H1 (cell line): ENCODE results near the gene KRT80. TPM values are rescaled to one million over a fixed set of nuclear protein-coding genes. Genes with fewer than 3 reads are reported as not detected.

Experiments used
- CTCF ChIA-PET: fragments of 300-600 bp; sonication (Branson Sonifier 250); formaldehyde crosslinking; loops from one replicate; lab custom pipeline; 2021; ENCODE audit not compliant: partially characterized antibody; lab: Charles Lee
- POLR2A ChIA-PET: fragments of 300-600 bp; sonication (Branson Sonifier 250); formaldehyde crosslinking; loops from one replicate; lab custom pipeline; 2021; ENCODE audit warnings: inconsistent platforms; ENCODE audit not compliant: partially characterized antibody; lab: Charles Lee
- DNase-seq, 2 experiments: peaks; one replicate each; pipeline versions ENCODE4 v3.0.0 to v3.0.0-alpha.2; 2010 to 2022; ENCODE audit warnings: low spot score in 2 of 2, low read depth in 1 of 2, mixed read lengths in 1 of 2
- FAIRE-seq: peaks from 2 replicates; lab custom pipeline; 2011; peaks lifted over from hg19 to GRCh38; lab: Jason Lieb, UNC
- H2AFZ ChIP-seq: 2 replicates; pipeline ENCODE4 v1.8.1; 2012; ENCODE audit warnings: low read length, inconsistent platforms
- H2AK5ac ChIP-seq: 2 replicates; pipeline ENCODE4 v1.6.1; 2013; ENCODE audit warnings: low read depth, low read length
- H2BK120ac ChIP-seq: replicated peaks from 2 replicates; pipeline ENCODE3; 2013; ENCODE audit warnings: low read depth, low read length, inconsistent platforms
- H2BK12ac ChIP-seq: 2 replicates; pipeline ENCODE4 v1.6.1; 2013; ENCODE audit warnings: low read depth, low read length
- H2BK15ac ChIP-seq: 2 replicates; pipeline ENCODE4 v1.6.1; 2013; ENCODE audit warnings: low read length
- H2BK20ac ChIP-seq: 2 replicates; pipeline ENCODE4 v1.6.1; 2013; ENCODE audit warnings: low read length
- H2BK5ac ChIP-seq: 2 replicates; pipeline ENCODE4 v1.6.1; 2013; ENCODE audit warnings: low read depth, low read length
- H3K14ac ChIP-seq: 2 replicates; pipeline ENCODE4 v1.6.1; 2013; ENCODE audit warnings: inconsistent platforms; ENCODE audit not compliant: insufficient read length
- H3K18ac ChIP-seq: 2 replicates; pipeline ENCODE4 v1.6.1; 2013; ENCODE audit warnings: low read length; ENCODE audit errors: extremely low read depth
- H3K23ac ChIP-seq: 2 replicates; pipeline ENCODE4 v1.6.1; 2013; ENCODE audit warnings: inconsistent platforms; ENCODE audit not compliant: insufficient read length
- H3K23me2 ChIP-seq: 2 replicates; pipeline ENCODE4 v1.6.1; 2013; ENCODE audit warnings: low read depth, low read length
- H3K27ac ChIP-seq: 2 replicates; pipeline ENCODE4 v1.6.1; 2011; ENCODE audit warnings: low read depth, low read length, inconsistent platforms
- H3K27me3 ChIP-seq, 4 experiments: replicated peaks in 1 of 4; 1 replicate in 1 of 4; 2 replicates in 3 of 4; pipeline versions ENCODE4 v1.6.1 to v1.8.1; 2011 to 2013; ENCODE audit warnings: low read length in 3 of 4, mild to moderate bottlenecking in 3 of 4, inconsistent platforms in 2 of 4, mixed read lengths in 2 of 4, moderate library complexity in 1 of 4; ENCODE audit not compliant: control insufficient read depth in 3 of 4, insufficient read depth in 3 of 4; ENCODE audit errors: extremely low read depth in 1 of 4
- H3K36me3 ChIP-seq, 4 experiments: 2 replicates each; pipeline versions ENCODE4 v1.6.1 to v1.8.1; 2011 to 2013; ENCODE audit warnings: mild to moderate bottlenecking in 4 of 4, low read length in 3 of 4, moderate library complexity in 2 of 4, control low read depth in 1 of 4, inconsistent platforms in 1 of 4; ENCODE audit not compliant: insufficient read depth in 4 of 4, control insufficient read depth in 2 of 4
- H3K4ac ChIP-seq: replicated peaks from 2 replicates; pipeline ENCODE3; 2013; ENCODE audit warnings: low read length, low read depth, mixed read lengths, inconsistent platforms; ENCODE audit not compliant: insufficient read length
- H3K4me1 ChIP-seq, 4 experiments: replicated peaks in 1 of 4; 1 replicate in 1 of 4; 2 replicates in 3 of 4; pipeline versions ENCODE4 v1.6.1 to v1.8.1; 2011 to 2013; ENCODE audit warnings: low read length in 3 of 4, inconsistent platforms in 2 of 4, mixed read lengths in 1 of 4; ENCODE audit not compliant: insufficient read depth in 4 of 4, control insufficient read depth in 3 of 4
- H3K4me2 ChIP-seq, 2 experiments: 2 replicates each; pipeline versions ENCODE4 v1.6.1 to v1.8.1; 2011 to 2013; ENCODE audit warnings: low read depth in 2 of 2, low read length in 2 of 2, control low read depth in 1 of 2, inconsistent platforms in 1 of 2, mild to moderate bottlenecking in 1 of 2; ENCODE audit not compliant: insufficient read depth in 1 of 2
- H3K4me3 ChIP-seq, 4 experiments: fragments of 200-600, 300-600 bp in 1 of 4; sonication (generic), shearing (Covaris generic), sonication (Bioruptor Twin) in 1 of 4; 2 replicates each; pipeline versions ENCODE4 v1.5.1 to v1.8.1; 2011 to 2016; ENCODE audit warnings: low read length in 4 of 4, low read depth in 3 of 4, control low read depth in 2 of 4, inconsistent platforms in 2 of 4, mild to moderate bottlenecking in 2 of 4, mixed read lengths in 1 of 4, moderate library complexity in 1 of 4; ENCODE audit not compliant: insufficient read depth in 2 of 4; ENCODE audit errors: extremely low read depth in 1 of 4
- H3K56ac ChIP-seq: replicated peaks from 2 replicates; pipeline ENCODE3; 2013; ENCODE audit warnings: low read depth, mild to moderate bottlenecking, mixed read lengths, low read length, inconsistent platforms; ENCODE audit not compliant: insufficient read length
- H3K79me1 ChIP-seq: 2 replicates; pipeline ENCODE4 v1.6.1; 2013; ENCODE audit warnings: low read depth, low read length, control low read depth
- H3K79me2 ChIP-seq, 2 experiments: 2 replicates each; pipeline versions ENCODE4 v1.6.1 to v1.8.1; 2012 to 2013; ENCODE audit warnings: low read length in 2 of 2, mild to moderate bottlenecking in 2 of 2, inconsistent platforms in 1 of 2; ENCODE audit not compliant: insufficient read depth in 2 of 2, control insufficient read depth in 1 of 2
- H3K9ac ChIP-seq, 4 experiments: replicated peaks in 1 of 4; 1 replicate in 1 of 4; 2 replicates in 3 of 4; pipeline versions ENCODE4 v1.6.1 to v1.8.1; 2011 to 2013; ENCODE audit warnings: low read depth in 3 of 4, low read length in 3 of 4, control low read depth in 2 of 4, mild to moderate bottlenecking in 2 of 4, moderate library complexity in 2 of 4, inconsistent platforms in 1 of 4; ENCODE audit errors: extremely low read depth in 1 of 4
- H3K9me3 ChIP-seq, 2 experiments: 2 replicates each; pipeline versions ENCODE4 v1.6.1 to v1.8.1; 2012 to 2013; ENCODE audit warnings: mild to moderate bottlenecking in 2 of 2, moderate library complexity in 2 of 2, control low read depth in 1 of 2, inconsistent platforms in 1 of 2, low read depth in 1 of 2, low read length in 1 of 2, mixed read lengths in 1 of 2; ENCODE audit not compliant: insufficient read depth in 2 of 2
- H4K20me1 ChIP-seq, 2 experiments: replicated peaks in 1 of 2; 2 replicates each; pipeline versions ENCODE3 to v1.8.1; 2011 to 2013; ENCODE audit warnings: inconsistent platforms in 2 of 2, low read length in 2 of 2, mild to moderate bottlenecking in 1 of 2; ENCODE audit not compliant: insufficient read depth in 2 of 2, control insufficient read depth in 1 of 2
- H4K5ac ChIP-seq: 2 replicates; pipeline ENCODE4 v1.6.1; 2013; ENCODE audit warnings: low read length, low read depth, mixed read lengths, inconsistent platforms; ENCODE audit not compliant: insufficient read length
- H4K8ac ChIP-seq: 2 replicates; pipeline ENCODE4 v1.8.0; 2013; ENCODE audit warnings: mild to moderate bottlenecking, moderate library complexity, low read length, inconsistent platforms; ENCODE audit not compliant: insufficient read depth; ENCODE audit errors: extremely low read depth
- H4K91ac ChIP-seq: replicated peaks from 2 replicates; pipeline ENCODE3; 2013; ENCODE audit warnings: low read length, mixed read lengths, inconsistent platforms; ENCODE audit not compliant: insufficient read length
- CHD1 ChIP-seq: IDR thresholded peaks from 2 replicates; pipeline ENCODE4 v1.6.1; 2012; ENCODE audit warnings: low read depth, low read length, improper control_type of control experiment
- EP300 ChIP-seq, 2 experiments: IDR thresholded peaks; 1 replicate in 1 of 2; 2 replicates in 1 of 2; pipeline ENCODE4 v1.6.1; 2011 to 2012; ENCODE audit warnings: low read depth in 2 of 2, low read length in 2 of 2, mild to moderate bottlenecking in 2 of 2, borderline replicate concordance in 1 of 2, inconsistent platforms in 1 of 2, moderate library complexity in 1 of 2
- JUND ChIP-seq: IDR thresholded peaks from 2 replicates; pipeline ENCODE4 v1.6.1; 2011; ENCODE audit warnings: mild to moderate bottlenecking, improper control_type of control experiment, low read length
- KDM5A ChIP-seq: fragments of 200-600 bp; IDR thresholded peaks from 2 replicates; pipeline ENCODE4 v1.7.1; 2012; ENCODE audit warnings: mild to moderate bottlenecking, low read length, inconsistent platforms, mixed read lengths
- POU5F1 ChIP-seq: IDR thresholded peaks from 2 replicates; pipeline ENCODE4 v1.6.1; 2011; ENCODE audit warnings: low read depth, mild to moderate bottlenecking, low read length, moderate library complexity
- SIX5 ChIP-seq: IDR thresholded peaks from 2 replicates; pipeline ENCODE4 v1.6.1; 2011; ENCODE audit warnings: mild to moderate bottlenecking, low read depth, low read length
- SP1 ChIP-seq: IDR thresholded peaks from 2 replicates; pipeline ENCODE4 v1.6.1; 2011; ENCODE audit warnings: low read depth, low read length
- SP2 ChIP-seq: IDR thresholded peaks from 2 replicates; pipeline ENCODE4 v1.6.1; 2012; ENCODE audit warnings: mild to moderate bottlenecking, low read length, inconsistent platforms
- TEAD4 ChIP-seq: IDR thresholded peaks from 2 replicates; pipeline ENCODE4 v1.6.1; 2012; ENCODE audit warnings: low read depth, low read length, inconsistent platforms, mixed read lengths
- WGBS, 2 experiments: shearing (Covaris generic) in 1 of 2; methylation state at CpG; one replicate each; pipeline versions ENCODE4 v1.1.6 to v1.1.7; 2013 to 2015; ENCODE audit warnings: low lambda C conversion rate in 2 of 2, mixed read lengths in 2 of 2, inconsistent platforms in 1 of 2, low coverage in 1 of 2, missing lambda C conversion rate in 1 of 2; ENCODE audit not compliant: insufficient replicate concordance in 2 of 2, insufficient coverage in 1 of 2, insufficient read length in 1 of 2; ENCODE audit errors: extremely low coverage in 1 of 2, missing lambda C conversion rate in 1 of 2; 5-methylcytosine and 5-hydroxymethylcytosine counted together
- polyA plus RNA-seq, 7 experiments: library from polyadenylated mRNA; depleted of rRNA in 3 of 7; stranded (reverse) in 5 of 7; unstranded in 2 of 7; fragments of >200 nt in 5 of 7; fragments of 200-250 nt in 2 of 7; gene quantifications; 1 replicate in 5 of 7; 2 replicates in 1 of 7; 4 replicates in 1 of 7; pipeline versions ENCODE4 v1.2.1 to v1.2.3, GENCODE V29; 2011 to 2013; ENCODE audit warnings: missing spikeins in 2 of 7, mixed read lengths in 2 of 7
- total RNA-seq: library from RNA; stranded (reverse); fragmentation: NEBNext Ultra II Directional; extraction: Animal tissue kit (Norgen Biotek cat#: 25700); gene quantifications from 2 replicates; pipeline ENCODE4 v1.2.1, GENCODE V29; 2021

The KRT80 gene
- total and polyA plus RNA-seq, 2 of the 8 experiments (the other 6 are each of a cell fraction or from before 2014, with no cell fraction given), result 0.05 TPM; not detected in 1

- Histone ChIP-seq H3K9ac (no peak overlapping the region), H4K5ac (no peak overlapping the region), H3K79me1 (no peaks in the 10 kb centered on the region), H3K23ac (no peak overlapping the region), H2BK12ac (peak overlapping the region; percentile 97), H2BK15ac (no peak overlapping the region; the same call in 1 of the 2 replicates), H3K4me1 (peaks cover 32 to 53% (median 35%) of the 10 kb centered on the region in 4 experiments), H3K4me3 (no peak overlapping the region), H2BK20ac (peak overlapping the region; percentile 97), H3K79me2 (no peaks in the 10 kb centered on the region), H3K4me2 (no peak overlapping the region), H4K91ac (peak overlapping the region; percentile 13), H3K27ac (no peak overlapping the region), H2AFZ (no peak overlapping the region), H3K14ac (no peak overlapping the region), H3K27me3 (no peaks in the 10 kb centered on the region), H2AK5ac (peak overlapping the region; percentile 89), H3K4ac (peak overlapping the region; percentile 10), H3K56ac (no peak overlapping the region), H3K36me3 (no peaks in the 10 kb centered on the region), H4K8ac (0 out of 2 replicates have a peak overlapping the region, but pooled peaks have one; percentile 54), H3K9me3 (no peaks in the 10 kb centered on the region), H3K23me2 (0 out of 2 replicates have a peak, but pooled peaks cover 2% of the 10 kb centered on the region), H2BK5ac (peak overlapping the region; percentile 90; the same call in 1 of the 2 replicates), H2BK120ac (no peak overlapping the region), H4K20me1 (no peaks in the 10 kb centered on the region), H3K18ac (peak overlapping the region; percentile 88; the same call in 1 of the 2 replicates)
- WGBS, 2 experiments, result 69% methylated on average over 7 of the region's 8 CpGs; no CpG with 5 or more reads in 1 of the 2 experiments
- CTCF ChIA-PET, result interaction anchor here (0.6 to 12.6 kb wide), 26 partner anchors 9 to 857 kb away, joined by 3 to 338 read pairs (median 4); no protein-coding TSS in a partner anchor
- FAIRE-seq (no peak), DNase-seq (no peak)
- POLR2A ChIA-PET, result interaction anchor here (0.7 to 2.0 kb wide), 5 partner anchors 15 to 96 kb away, joined by 3 to 5 read pairs (median 3); no protein-coding TSS in a partner anchor
- TF ChIP-seq KDM5A, result no peak
- no peak for TF ChIP-seq SP1
- 0 out of 3 replicates have a peak, but pooled peaks of 1 of the 2 experiments have one; percentile 13 for TF ChIP-seq EP300 (IDR thresholded peaks at IDR 0.05; ENCODE audit: borderline replicate concordance in 1 of 2, low read depth in 2 of 2, low read length in 2 of 2)
- no peak for TF ChIP-seq CHD1
- TF ChIP-seq SIX5, result no peak
- peak; percentile 7; the same call in 1 of the 2 replicates for TF ChIP-seq JUND
- TF ChIP-seq TEAD4, result no peak
- no peak for TF ChIP-seq POU5F1
- no peak for TF ChIP-seq SP2
Measured at GRCh38 chr12:52123487-52124186, 68.2 kb downstream of the KRT80 start.
